A673 (cell line): ENCODE data around the gene GRID2. TPM values are rescaled to one million over a fixed set of nuclear protein-coding genes. Genes with fewer than 3 reads are reported as not detected.

ENCODE experiments used
- BruUV-seq: library from RNA; stranded (reverse); fragments of 400-500 nt; replicated peaks from 2 replicates; lab custom pipeline; 2021; lab: Mats Ljungman, UMichigan
- CTCF ChIA-PET: fragments of 300-600 bp; sonication (Branson Sonifier 250); formaldehyde crosslinking; loops from one replicate; lab custom pipeline; 2022; ENCODE audit warnings: antibody characterized with exemption; lab: Charles Lee
- POLR2A ChIA-PET: fragments of 300-600 bp; sonication (Branson Sonifier 250); formaldehyde crosslinking; loops from one replicate; lab custom pipeline; 2022; ENCODE audit warnings: antibody characterized with exemption; ENCODE audit not compliant: low non-redundant PET; lab: Charles Lee
- DNase-seq: peaks from one replicate; pipeline ENCODE4 v3.0.0-alpha.2; 2015; ENCODE audit warnings: low spot score
- H3K27ac ChIP-seq: fragments of 200-600 bp; sonication (generic); 2 replicates; pipeline ENCODE4 v1.5.1; 2016; ENCODE audit warnings: mixed run types, low read depth, mild to moderate bottlenecking, mixed read lengths, antibody characterized with exemption, low read length; ENCODE audit not compliant: poor library complexity, severe bottlenecking
- H3K27me3 ChIP-seq: fragments of 200-600 bp; sonication (generic); replicated peaks from 2 replicates; pipeline ENCODE4 v1.6.1; 2017; ENCODE audit warnings: mixed run types, low read depth, mild to moderate bottlenecking, mixed read lengths, antibody characterized with exemption, low read length; ENCODE audit not compliant: insufficient read depth, poor library complexity
- H3K36me3 ChIP-seq: fragments of 200-600 bp; sonication (generic); 2 replicates; pipeline ENCODE4 v1.6.1; 2016; ENCODE audit warnings: mixed run types, mild to moderate bottlenecking, mixed read lengths, antibody characterized with exemption, low read length; ENCODE audit not compliant: insufficient read depth, poor library complexity, severe bottlenecking
- H3K4me1 ChIP-seq: fragments of 200-600 bp; sonication (generic); 2 replicates; pipeline ENCODE4 v1.6.1; 2017; ENCODE audit warnings: mixed run types, mild to moderate bottlenecking, mixed read lengths, antibody characterized with exemption, low read length; ENCODE audit not compliant: insufficient read depth, poor library complexity, severe bottlenecking
- H3K4me3 ChIP-seq: fragments of 200-600 bp; sonication (generic); 2 replicates; pipeline ENCODE4 v1.5.1; 2016; ENCODE audit warnings: low read depth, mixed run types, mild to moderate bottlenecking, mixed read lengths, low read length; ENCODE audit not compliant: poor library complexity, severe bottlenecking
- H3K9me3 ChIP-seq: fragments of 200-600 bp; sonication (generic); 2 replicates; pipeline ENCODE4 v1.6.1; 2016; ENCODE audit warnings: mixed run types, low read depth, mild to moderate bottlenecking, mixed read lengths, antibody characterized with exemption, low read length; ENCODE audit not compliant: poor library complexity, severe bottlenecking
- EZH2 ChIP-seq: fragments of 200-600 bp; sonication (generic); IDR thresholded peaks from 2 replicates; pipeline ENCODE4 v1.6.1; 2017; ENCODE audit warnings: borderline replicate concordance, low read depth, mild to moderate bottlenecking, mixed read lengths, antibody characterized with exemption, low read length; ENCODE audit not compliant: poor library complexity, severe bottlenecking
- intact Hi-C: fragments of 100-400 bp; cut with micrococcal nuclease; formaldehyde crosslinking; loops from one replicate; pipeline ENCODE4 v1.10.0; 2022; ENCODE audit not compliant: unreplicated experiment
- total RNA-seq: library from RNA; stranded (reverse); gene quantifications from 2 replicates; pipeline ENCODE4 v1.2.3, GENCODE V29; 2021
- TF ChIP-seq, protein P1 (sequence below): fragments of 300-800, 200-600 bp; sonication (generic); conservative IDR thresholded peaks from 2 replicates; pipeline ENCODE4 v1.5.1; 2017; ENCODE audit warnings: low read depth, mild to moderate bottlenecking, antibody characterized with exemption, low read length, moderate library complexity, mixed read lengths

GRID2 gene
- total RNA-seq, 1 experiment from 2014 or later, result not detected

DNA sequence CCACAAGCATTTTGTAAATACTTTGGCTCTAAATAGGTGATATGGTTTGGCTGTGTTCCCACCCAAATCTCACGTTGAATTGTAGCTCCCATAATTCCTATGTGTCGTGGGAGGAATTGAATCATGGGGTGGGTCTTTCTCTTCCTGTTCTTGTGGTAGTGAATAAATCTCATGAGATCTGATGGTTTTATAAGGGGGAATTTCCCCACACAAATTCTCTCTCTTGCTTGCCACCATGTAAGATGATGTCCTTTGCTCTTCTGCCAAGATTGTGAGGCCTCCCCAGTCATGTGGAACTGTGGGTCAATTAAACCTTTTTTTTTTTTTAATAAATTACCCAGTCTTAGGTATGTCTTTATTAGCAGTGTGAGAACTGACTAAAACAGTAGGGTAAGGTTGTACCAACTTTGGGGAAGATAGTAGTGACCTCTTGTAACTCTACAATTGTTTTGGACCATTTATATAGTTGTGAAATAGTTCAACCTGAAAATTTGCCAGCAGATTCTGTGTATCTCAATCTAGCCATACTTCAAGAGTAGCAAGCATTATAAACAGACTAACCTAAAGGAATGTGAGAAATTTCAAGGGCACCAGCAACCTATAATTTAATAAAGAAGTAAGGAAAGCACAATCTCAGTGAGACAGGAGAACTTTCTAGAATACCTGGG is 727.8 kb downstream of the GRID2 start:
- H3K27ac ChIP-seq, result no peak overlapping the region
- intact Hi-C loops, result no loop called here
- H3K4me3 ChIP-seq, result no peak overlapping the region
- BruUV-seq, result no TSS peak
- no peaks in the 10 kb centered on the region for H3K9me3 ChIP-seq
- DNase-seq, result no peak
- CTCF ChIA-PET, result no interaction called here
- no peaks in the 10 kb centered on the region for H3K4me1 ChIP-seq
- POLR2A ChIA-PET, result no interaction called here
- no peaks in the 10 kb centered on the region for H3K36me3 ChIP-seq
- no peaks in the 10 kb centered on the region for H3K27me3 ChIP-seq
- TF ChIP-seq, protein P1, sequence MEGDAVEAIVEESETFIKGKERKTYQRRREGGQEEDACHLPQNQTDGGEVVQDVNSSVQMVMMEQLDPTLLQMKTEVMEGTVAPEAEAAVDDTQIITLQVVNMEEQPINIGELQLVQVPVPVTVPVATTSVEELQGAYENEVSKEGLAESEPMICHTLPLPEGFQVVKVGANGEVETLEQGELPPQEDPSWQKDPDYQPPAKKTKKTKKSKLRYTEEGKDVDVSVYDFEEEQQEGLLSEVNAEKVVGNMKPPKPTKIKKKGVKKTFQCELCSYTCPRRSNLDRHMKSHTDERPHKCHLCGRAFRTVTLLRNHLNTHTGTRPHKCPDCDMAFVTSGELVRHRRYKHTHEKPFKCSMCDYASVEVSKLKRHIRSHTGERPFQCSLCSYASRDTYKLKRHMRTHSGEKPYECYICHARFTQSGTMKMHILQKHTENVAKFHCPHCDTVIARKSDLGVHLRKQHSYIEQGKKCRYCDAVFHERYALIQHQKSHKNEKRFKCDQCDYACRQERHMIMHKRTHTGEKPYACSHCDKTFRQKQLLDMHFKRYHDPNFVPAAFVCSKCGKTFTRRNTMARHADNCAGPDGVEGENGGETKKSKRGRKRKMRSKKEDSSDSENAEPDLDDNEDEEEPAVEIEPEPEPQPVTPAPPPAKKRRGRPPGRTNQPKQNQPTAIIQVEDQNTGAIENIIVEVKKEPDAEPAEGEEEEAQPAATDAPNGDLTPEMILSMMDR, result no peak
- no peak for TF ChIP-seq EZH2

DNA sequence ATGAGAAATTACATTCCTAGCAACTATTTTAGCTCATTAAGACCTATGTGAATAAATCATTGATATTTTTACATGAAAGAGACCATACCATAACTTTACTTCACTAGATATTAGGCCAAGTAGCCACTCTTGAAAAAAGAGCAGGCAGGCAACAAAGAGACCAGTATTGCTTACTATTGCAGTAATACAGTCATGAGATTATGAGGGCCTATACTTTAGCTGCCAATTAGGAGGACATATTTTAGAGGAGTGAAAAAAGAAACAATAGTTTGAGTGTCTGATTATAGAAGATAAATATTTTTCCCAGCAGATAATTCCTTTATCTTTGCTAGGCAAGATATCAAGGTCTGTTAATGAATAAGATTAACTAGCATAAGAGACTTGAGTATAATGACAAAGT is 739.0 kb downstream of the GRID2 start:
- DNase-seq, result no peak
- Histone ChIP-seq H3K27me3 (no peaks in the 10 kb centered on the region), H3K4me1 (no peaks in the 10 kb centered on the region), H3K9me3 (no peaks in the 10 kb centered on the region), H3K27ac (no peak overlapping the region), H3K36me3 (no peaks in the 10 kb centered on the region), H3K4me3 (no peak overlapping the region)
- POLR2A ChIA-PET, result no interaction called here
- BruUV-seq, result no TSS peak
- no peak for TF ChIP-seq EZH2
- TF ChIP-seq, protein P1, result no peak
- CTCF ChIA-PET, result no interaction called here
- intact Hi-C loops, result no loop called here

DNA sequence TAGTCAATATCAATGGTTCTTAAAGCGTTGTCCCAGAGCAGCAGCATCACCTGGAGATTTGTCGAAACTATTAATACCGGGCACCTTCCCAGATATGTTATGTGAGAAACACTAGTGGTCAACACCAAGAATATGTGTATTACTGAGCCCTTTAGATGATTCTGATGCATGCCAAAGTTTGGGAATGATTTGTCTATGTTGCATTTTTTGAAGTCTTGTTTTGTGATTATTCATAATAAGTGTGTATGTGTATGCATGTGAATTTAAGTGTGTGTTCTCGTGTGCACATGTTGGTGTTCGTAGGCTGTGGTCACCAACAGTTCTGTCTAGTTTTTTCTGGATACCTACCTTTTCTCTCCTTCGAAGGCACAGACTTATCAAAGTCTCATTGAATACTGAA is 749.4 kb downstream of the GRID2 start:
- DNase-seq, result no peak
- H3K27me3 ChIP-seq, result no peaks in the 10 kb centered on the region
- BruUV-seq, result no TSS peak
- no peak overlapping the region for H3K27ac ChIP-seq
- no peaks in the 10 kb centered on the region for H3K4me1 ChIP-seq
- intact Hi-C loops, result loop anchor here (5.0 kb wide), 1 partner anchor 51 kb away; no protein-coding TSS in a partner anchor
- POLR2A ChIA-PET, result no interaction called here
- no peaks in the 10 kb centered on the region for H3K9me3 ChIP-seq
- no peaks in the 10 kb centered on the region for H3K36me3 ChIP-seq
- CTCF ChIA-PET, result no interaction called here
- TF ChIP-seq, protein P1, result no peak
- no peak for TF ChIP-seq EZH2
- no peak overlapping the region for H3K4me3 ChIP-seq
